Measurements from ENCODE around the gene IGFLR1. TPM values are rescaled to one million over a fixed set of nuclear protein-coding genes. Genes with fewer than 3 reads are reported as not detected.

Gene IGFLR1
- total RNA-seq, 6 experiments from 2014 or later, result 16.3 to 58.9 (median 29.3) TPM

- H3K27me3 ChIP-seq, result no peaks in the 10 kb centered on the region
- WGBS (ENCODE audit: insufficient coverage, low coverage, low lambda C conversion rate, missing lambda C conversion rate), result 76% methylated on average over 14 of the region's 19 CpGs
- intact Hi-C loops (cut with DNase I), result no loop called here
- H3K9me3 ChIP-seq, result no peaks in the 10 kb centered on the region
- TF ChIP-seq CTCF (IDR thresholded peaks at IDR 0.05) (no peak), POLR2A (IDR thresholded peaks at IDR 0.05) (no peak)
- no peak overlapping the region for H3K4me3 ChIP-seq
- DNase-seq (no peak), ATAC-seq (no peak)
- no peak overlapping the region for H3K27ac ChIP-seq
- H3K36me3 ChIP-seq, result no peaks in the 10 kb centered on the region
- no peaks in the 10 kb centered on the region for H3K4me1 ChIP-seq
These were observed 35.0 kb upstream of the IGFLR1 start for GRCh38 chr19:35777086-35777841.

- H3K4me1 ChIP-seq, result no peaks in the 10 kb centered on the region
- no peaks in the 10 kb centered on the region for H3K9me3 ChIP-seq
- intact Hi-C loops (cut with DNase I), result no loop called here
- no peaks in the 10 kb centered on the region for H3K27me3 ChIP-seq
- TF ChIP-seq CTCF (IDR thresholded peaks at IDR 0.05) (no peak), POLR2A (IDR thresholded peaks at IDR 0.05) (no peak)
- DNase-seq (no peak), ATAC-seq (no peak)
- H3K27ac ChIP-seq, result no peak overlapping the region
- peak overlapping the region; percentile 73 to 81 (median 78) for H3K4me3 ChIP-seq
- H3K36me3 ChIP-seq, result no peaks in the 10 kb centered on the region
- 51% methylated on average over 10 of the region's 13 CpGs for WGBS (ENCODE audit: insufficient coverage, low coverage, low lambda C conversion rate, missing lambda C conversion rate)
These were observed 34.0 kb upstream of the IGFLR1 start for GRCh38 chr19:35776102-35776788.

GRCh38 chr19:35775298-35776101 lies 33.2 kb upstream of the IGFLR1 start, which contains the start of gene ARHGAP33:
Gene ARHGAP33 (plus strand): TSS chr19:35775564. CDS start chr19:35775659, 95 bp downstream.
- Histone ChIP-seq H3K27ac (no peak within 1 kb of the TSS), H3K4me1 (no peaks in the 10 kb centered on the region), H3K9me3 (no peaks in the 10 kb centered on the region), H3K27me3 (no peaks in the 10 kb centered on the region), H3K4me3 (peak within 1 kb of the TSS; percentile 73 to 81 (median 78)), H3K36me3 (no peaks in the 10 kb centered on the region)
- peak; percentile 98 to 99 (median 99) for DNase-seq
- ATAC-seq, result peak; percentile 99 to 100 (median 99)
- no peak for TF ChIP-seq CTCF (IDR thresholded peaks at IDR 0.05)
- TF ChIP-seq POLR2A (IDR thresholded peaks at IDR 0.05), result no peak
- WGBS (ENCODE audit: insufficient coverage, low coverage, low lambda C conversion rate, missing lambda C conversion rate), result 4% methylated on average over 26 of the region's 82 CpGs
- intact Hi-C loops (cut with DNase I), result no loop called here

GRCh38 chr19:35775046-35775297 lies 32.7 kb upstream of the IGFLR1 start:
- no peak for DNase-seq
- ATAC-seq, result no peak
- no peaks in the 10 kb centered on the region for H3K4me1 ChIP-seq
- peak overlapping the region; percentile 73 to 81 (median 78) for H3K4me3 ChIP-seq
- TF ChIP-seq CTCF (IDR thresholded peaks at IDR 0.05) (no peak), POLR2A (IDR thresholded peaks at IDR 0.05) (no peak)
- no peaks in the 10 kb centered on the region for H3K36me3 ChIP-seq
- no peaks in the 10 kb centered on the region for H3K9me3 ChIP-seq
- H3K27ac ChIP-seq, result no peak overlapping the region
- WGBS (ENCODE audit: insufficient coverage, low coverage, low lambda C conversion rate, missing lambda C conversion rate), result 21% methylated on average over 8 of the region's 9 CpGs
- H3K27me3 ChIP-seq, result no peaks in the 10 kb centered on the region
- intact Hi-C loops (cut with DNase I), result no loop called here
